WTC11 (cell line): ENCODE data around the gene ZNF467. TPM values are rescaled to one million over a fixed set of nuclear protein-coding genes. Genes with fewer than 3 reads are reported as not detected.

Experiments
- ATAC-seq: fragments of 200-7000 bp; cut with Tn5 transposase; 2 replicates; pipeline ENCODE4 v1.10.0; 2021; ENCODE audit warnings: mild to moderate bottlenecking, moderate library complexity
- CTCF ChIA-PET: fragments of 300-600 bp; sonication (Branson Sonifier 250); formaldehyde crosslinking; loops from one replicate; lab custom pipeline; 2021; ENCODE audit warnings: antibody characterized with exemption; lab: Charles Lee
- POLR2A ChIA-PET: fragments of 350-600 bp; sonication (Branson Sonifier 250); formaldehyde crosslinking; loops from one replicate; lab custom pipeline; 2021; ENCODE audit warnings: antibody characterized with exemption; lab: Charles Lee
- DNase-seq: peaks from one replicate; pipeline ENCODE4 v3.0.0; 2021; ENCODE audit warnings: low spot score
- H3K27ac Mint-ChIP-seq: 2 replicates; pipeline ENCODE4 v1.8.0; 2021; ENCODE audit warnings: mixed read lengths
- H3K27me3 Mint-ChIP-seq: 2 replicates; pipeline ENCODE4 v1.8.0; 2021; ENCODE audit warnings: low read depth, mild to moderate bottlenecking, moderate library complexity, mixed read lengths
- H3K36me3 Mint-ChIP-seq: 2 replicates; pipeline ENCODE4 v1.8.0; 2021; ENCODE audit warnings: mixed read lengths
- H3K4me1 Mint-ChIP-seq: 2 replicates; pipeline ENCODE4 v1.8.0; 2022; ENCODE audit warnings: mixed read lengths
- H3K4me3 Mint-ChIP-seq: 2 replicates; pipeline ENCODE4 v1.8.0; 2021; ENCODE audit warnings: mild to moderate bottlenecking, moderate library complexity, mixed read lengths
- H3K9me3 Mint-ChIP-seq: 2 replicates; pipeline ENCODE4 v1.8.0; 2021; ENCODE audit warnings: mixed read lengths
- ATF1 ChIP-seq: sonication (generic); formaldehyde crosslinking; IDR thresholded peaks from 2 replicates; pipeline ENCODE4 v1.8.1; 2023; ENCODE audit warnings: mild to moderate bottlenecking, moderate library complexity, missing genetic modification reagents
- CBFB ChIP-seq: sonication (generic); formaldehyde crosslinking; IDR thresholded peaks from 2 replicates; pipeline ENCODE4 v1.8.1; 2022; ENCODE audit warnings: mild to moderate bottlenecking, low read depth, missing genetic modification reagents
- ELF4 ChIP-seq: sonication (generic); formaldehyde crosslinking; IDR thresholded peaks from 2 replicates; pipeline ENCODE4 v1.8.1; 2022; ENCODE audit warnings: low read depth, mild to moderate bottlenecking, moderate library complexity, missing genetic modification reagents
- ETV6 ChIP-seq: sonication (generic); formaldehyde crosslinking; IDR thresholded peaks from 2 replicates; pipeline ENCODE4 v1.8.1; 2022; ENCODE audit warnings: mild to moderate bottlenecking, missing genetic modification reagents
- FOXP1 ChIP-seq: sonication (generic); formaldehyde crosslinking; IDR thresholded peaks from 2 replicates; pipeline ENCODE4 v1.8.0; 2022; ENCODE audit warnings: missing genetic modification reagents, mild to moderate bottlenecking, moderate library complexity, borderline replicate concordance
- GABPB1 ChIP-seq: sonication (generic); formaldehyde crosslinking; IDR thresholded peaks from 2 replicates; pipeline ENCODE4 v1.8.1; 2023; ENCODE audit warnings: mild to moderate bottlenecking, missing genetic modification reagents
- MYBL2 ChIP-seq: sonication (generic); formaldehyde crosslinking; IDR thresholded peaks from 2 replicates; pipeline ENCODE4 v1.8.1; 2023; ENCODE audit warnings: mild to moderate bottlenecking, moderate library complexity, missing genetic modification reagents
- NFATC4 ChIP-seq: fragments of 250-450 bp; sonication (Bioruptor Pico); IDR thresholded peaks from 2 replicates; pipeline ENCODE4 v1.9.0; 2021; ENCODE audit warnings: mild to moderate bottlenecking
- NFE2L1 ChIP-seq: sonication (generic); formaldehyde crosslinking; IDR thresholded peaks from 2 replicates; pipeline ENCODE4 v1.8.1; 2023; ENCODE audit warnings: missing genetic modification reagents
- RORB ChIP-seq: fragments of 250-450 bp; sonication (Bioruptor Pico); IDR thresholded peaks from 2 replicates; pipeline ENCODE4 v1.9.0; 2021; ENCODE audit warnings: mild to moderate bottlenecking
- SOX15 ChIP-seq: fragments of 250-450 bp; sonication (Bioruptor Pico); IDR thresholded peaks from 2 replicates; pipeline ENCODE4 v1.9.0; 2021; ENCODE audit warnings: mild to moderate bottlenecking
- ZNF219 ChIP-seq: sonication (generic); formaldehyde crosslinking; IDR thresholded peaks from 2 replicates; pipeline ENCODE4 v1.8.0; 2023; ENCODE audit warnings: missing genetic modification reagents, mild to moderate bottlenecking, borderline replicate concordance
- ZNF232 ChIP-seq: sonication (generic); formaldehyde crosslinking; IDR thresholded peaks from 2 replicates; pipeline ENCODE4 v1.8.0; 2022; ENCODE audit warnings: mild to moderate bottlenecking, missing genetic modification reagents
- ZNF396 ChIP-seq: fragments of 250-450 bp; sonication (Bioruptor Pico); IDR thresholded peaks from 2 replicates; pipeline ENCODE4 v1.8.0; 2021; ENCODE audit warnings: mild to moderate bottlenecking, moderate library complexity, borderline replicate concordance
- ZNF423 ChIP-seq: fragments of 250-450 bp; sonication (Bioruptor Pico); IDR thresholded peaks from 2 replicates; pipeline ENCODE4 v2.1.2; 2022; ENCODE audit warnings: mild to moderate bottlenecking, moderate library complexity
- total RNA-seq: library from RNA; stranded (reverse); gene quantifications from 3 replicates; pipeline ENCODE4 v1.2.3, GENCODE V29; 2021
- TF ChIP-seq, protein P1 (sequence below): sonication (generic); formaldehyde crosslinking; conservative IDR thresholded peaks from 2 replicates; pipeline ENCODE4 v1.8.1; 2023; ENCODE audit warnings: mild to moderate bottlenecking, low read depth, missing genetic modification reagents, moderate library complexity
- TF ChIP-seq, protein P2 (sequence below): sonication (generic); formaldehyde crosslinking; IDR thresholded peaks from 2 replicates; pipeline ENCODE4 v1.8.1; 2023; ENCODE audit warnings: mild to moderate bottlenecking, missing genetic modification reagents, moderate library complexity
- TF ChIP-seq, protein P3 (sequence below): sonication (generic); formaldehyde crosslinking; IDR thresholded peaks from 2 replicates; pipeline ENCODE4 v1.8.0; 2022; ENCODE audit warnings: mild to moderate bottlenecking, missing genetic modification reagents
- TF ChIP-seq, protein P4 (sequence below): fragments of 200-600 bp; IDR thresholded peaks from 2 replicates; pipeline ENCODE4 v1.8.0; 2022; ENCODE audit warnings: antibody characterized with exemption
- TF ChIP-seq, protein P5 (sequence below): sonication (generic); formaldehyde crosslinking; IDR thresholded peaks from 2 replicates; pipeline ENCODE4 v1.8.0; 2022; ENCODE audit warnings: missing genetic modification reagents
- TF ChIP-seq, protein P6 (sequence below): sonication (generic); formaldehyde crosslinking; conservative IDR thresholded peaks from 2 replicates; pipeline ENCODE4 v1.8.1; 2022; ENCODE audit warnings: mild to moderate bottlenecking, missing genetic modification reagents

Gene ZNF467
- total RNA-seq, 1 experiment from 2014 or later = 0.70 TPM

DNA sequence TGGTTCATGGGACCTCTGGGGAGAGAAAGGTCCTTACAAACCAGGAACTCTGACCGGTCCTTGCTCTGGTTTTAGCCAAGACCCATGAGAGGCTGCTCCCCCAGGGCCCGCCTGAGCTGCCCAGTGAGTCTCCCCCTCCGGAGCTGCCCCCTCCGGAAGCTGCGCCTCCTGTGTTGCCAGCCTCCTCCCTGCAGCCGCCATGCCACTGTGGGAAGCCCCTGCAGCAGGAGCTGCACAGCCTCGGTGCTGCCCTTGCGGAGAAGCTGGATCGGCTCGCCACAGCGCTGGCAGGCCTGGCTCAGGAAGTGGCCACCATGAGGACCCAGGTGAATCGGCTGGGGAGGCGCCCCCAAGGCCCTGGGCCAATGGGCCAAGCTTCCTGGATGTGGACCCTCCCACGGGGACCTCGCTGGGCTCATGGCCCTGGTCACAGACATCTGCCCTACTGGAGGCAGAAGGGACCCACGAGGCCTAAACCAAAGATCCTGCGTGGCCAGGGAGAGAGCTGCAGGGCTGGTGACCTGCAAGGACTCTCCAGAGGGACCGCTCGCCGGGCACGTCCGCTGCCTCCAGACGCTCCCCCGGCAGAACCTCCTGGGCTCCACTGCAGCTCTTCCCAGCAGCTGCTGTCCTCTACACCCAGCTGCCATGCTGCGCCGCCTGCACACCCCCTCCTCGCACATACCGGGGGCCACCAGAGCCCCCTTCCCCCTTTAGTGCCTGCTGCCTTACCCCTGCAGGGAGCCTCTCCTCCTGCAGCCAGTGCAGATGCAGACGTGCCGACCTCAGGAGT is 40.1 kb downstream of the ZNF467 start (continued):
- TF ChIP-seq, protein P1, sequence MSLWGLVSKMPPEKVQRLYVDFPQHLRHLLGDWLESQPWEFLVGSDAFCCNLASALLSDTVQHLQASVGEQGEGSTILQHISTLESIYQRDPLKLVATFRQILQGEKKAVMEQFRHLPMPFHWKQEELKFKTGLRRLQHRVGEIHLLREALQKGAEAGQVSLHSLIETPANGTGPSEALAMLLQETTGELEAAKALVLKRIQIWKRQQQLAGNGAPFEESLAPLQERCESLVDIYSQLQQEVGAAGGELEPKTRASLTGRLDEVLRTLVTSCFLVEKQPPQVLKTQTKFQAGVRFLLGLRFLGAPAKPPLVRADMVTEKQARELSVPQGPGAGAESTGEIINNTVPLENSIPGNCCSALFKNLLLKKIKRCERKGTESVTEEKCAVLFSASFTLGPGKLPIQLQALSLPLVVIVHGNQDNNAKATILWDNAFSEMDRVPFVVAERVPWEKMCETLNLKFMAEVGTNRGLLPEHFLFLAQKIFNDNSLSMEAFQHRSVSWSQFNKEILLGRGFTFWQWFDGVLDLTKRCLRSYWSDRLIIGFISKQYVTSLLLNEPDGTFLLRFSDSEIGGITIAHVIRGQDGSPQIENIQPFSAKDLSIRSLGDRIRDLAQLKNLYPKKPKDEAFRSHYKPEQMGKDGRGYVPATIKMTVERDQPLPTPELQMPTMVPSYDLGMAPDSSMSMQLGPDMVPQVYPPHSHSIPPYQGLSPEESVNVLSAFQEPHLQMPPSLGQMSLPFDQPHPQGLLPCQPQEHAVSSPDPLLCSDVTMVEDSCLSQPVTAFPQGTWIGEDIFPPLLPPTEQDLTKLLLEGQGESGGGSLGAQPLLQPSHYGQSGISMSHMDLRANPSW = no peak
- TF ChIP-seq SOX15 (CRISPR knock-in tag) (no peak), RORB (CRISPR knock-in tag) (no peak)
- TF ChIP-seq, protein P2, sequence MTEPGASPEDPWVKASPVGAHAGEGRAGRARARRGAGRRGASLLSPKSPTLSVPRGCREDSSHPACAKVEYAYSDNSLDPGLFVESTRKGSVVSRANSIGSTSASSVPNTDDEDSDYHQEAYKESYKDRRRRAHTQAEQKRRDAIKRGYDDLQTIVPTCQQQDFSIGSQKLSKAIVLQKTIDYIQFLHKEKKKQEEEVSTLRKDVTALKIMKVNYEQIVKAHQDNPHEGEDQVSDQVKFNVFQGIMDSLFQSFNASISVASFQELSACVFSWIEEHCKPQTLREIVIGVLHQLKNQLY (CRISPR knock-in tag) = no peak

DNA sequence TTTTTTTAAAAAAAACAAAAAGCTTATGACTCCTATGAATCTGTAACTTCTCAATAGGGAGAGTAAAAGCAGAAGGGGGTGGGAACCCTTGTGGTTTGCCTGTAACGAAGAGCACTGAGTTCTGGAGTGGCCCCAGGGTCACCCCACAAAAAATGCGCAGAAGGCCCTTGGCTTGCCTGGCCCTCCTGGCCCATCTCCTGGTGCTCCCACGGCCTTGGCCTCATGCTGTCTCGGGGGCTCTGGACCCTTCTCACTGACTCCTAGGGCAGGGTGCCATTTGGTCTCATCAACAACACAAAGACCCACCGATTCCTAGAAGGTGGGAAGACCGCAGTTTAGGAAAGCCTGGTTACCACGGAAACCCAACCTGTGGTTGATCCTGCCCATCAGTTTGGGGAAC is 40.8 kb downstream of the ZNF467 start:
- ATAC-seq = no peak
- POLR2A ChIA-PET = no interaction called here
- Mint-ChIP-seq H3K27ac (no peak overlapping the region), H3K36me3 (peaks cover 6% of the 10 kb centered on the region; the same call in 1 of the 2 replicates), H3K4me1 (no peaks in the 10 kb centered on the region), H3K4me3 (no peak overlapping the region), H3K9me3 (no peaks in the 10 kb centered on the region), H3K27me3 (no peaks in the 10 kb centered on the region)
- no peak for DNase-seq
- TF ChIP-seq GABPB1 (CRISPR knock-in tag) = no peak
- no peak for TF ChIP-seq CBFB (CRISPR knock-in tag)
- no peak for TF ChIP-seq FOXP1
- TF ChIP-seq ZNF232 (CRISPR knock-in tag) = no peak
- TF ChIP-seq ZNF219 = no peak
- TF ChIP-seq ELF4 (CRISPR knock-in tag) = no peak
- TF ChIP-seq, protein P3, sequence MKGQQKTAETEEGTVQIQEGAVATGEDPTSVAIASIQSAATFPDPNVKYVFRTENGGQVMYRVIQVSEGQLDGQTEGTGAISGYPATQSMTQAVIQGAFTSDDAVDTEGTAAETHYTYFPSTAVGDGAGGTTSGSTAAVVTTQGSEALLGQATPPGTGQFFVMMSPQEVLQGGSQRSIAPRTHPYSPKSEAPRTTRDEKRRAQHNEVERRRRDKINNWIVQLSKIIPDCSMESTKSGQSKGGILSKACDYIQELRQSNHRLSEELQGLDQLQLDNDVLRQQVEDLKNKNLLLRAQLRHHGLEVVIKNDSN (CRISPR knock-in tag) = no peak
- no peak for TF ChIP-seq MYBL2 (CRISPR knock-in tag)
- TF ChIP-seq, protein P4, sequence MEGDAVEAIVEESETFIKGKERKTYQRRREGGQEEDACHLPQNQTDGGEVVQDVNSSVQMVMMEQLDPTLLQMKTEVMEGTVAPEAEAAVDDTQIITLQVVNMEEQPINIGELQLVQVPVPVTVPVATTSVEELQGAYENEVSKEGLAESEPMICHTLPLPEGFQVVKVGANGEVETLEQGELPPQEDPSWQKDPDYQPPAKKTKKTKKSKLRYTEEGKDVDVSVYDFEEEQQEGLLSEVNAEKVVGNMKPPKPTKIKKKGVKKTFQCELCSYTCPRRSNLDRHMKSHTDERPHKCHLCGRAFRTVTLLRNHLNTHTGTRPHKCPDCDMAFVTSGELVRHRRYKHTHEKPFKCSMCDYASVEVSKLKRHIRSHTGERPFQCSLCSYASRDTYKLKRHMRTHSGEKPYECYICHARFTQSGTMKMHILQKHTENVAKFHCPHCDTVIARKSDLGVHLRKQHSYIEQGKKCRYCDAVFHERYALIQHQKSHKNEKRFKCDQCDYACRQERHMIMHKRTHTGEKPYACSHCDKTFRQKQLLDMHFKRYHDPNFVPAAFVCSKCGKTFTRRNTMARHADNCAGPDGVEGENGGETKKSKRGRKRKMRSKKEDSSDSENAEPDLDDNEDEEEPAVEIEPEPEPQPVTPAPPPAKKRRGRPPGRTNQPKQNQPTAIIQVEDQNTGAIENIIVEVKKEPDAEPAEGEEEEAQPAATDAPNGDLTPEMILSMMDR = no peak
- no peak for TF ChIP-seq NFATC4 (CRISPR knock-in tag)
- no peak for TF ChIP-seq ZNF423 (CRISPR knock-in tag)
- TF ChIP-seq SOX15 (CRISPR knock-in tag) = no peak
- TF ChIP-seq ZNF396 (CRISPR knock-in tag) = no peak
- no peak for TF ChIP-seq NFE2L1 (CRISPR knock-in tag)
- TF ChIP-seq, protein P5, sequence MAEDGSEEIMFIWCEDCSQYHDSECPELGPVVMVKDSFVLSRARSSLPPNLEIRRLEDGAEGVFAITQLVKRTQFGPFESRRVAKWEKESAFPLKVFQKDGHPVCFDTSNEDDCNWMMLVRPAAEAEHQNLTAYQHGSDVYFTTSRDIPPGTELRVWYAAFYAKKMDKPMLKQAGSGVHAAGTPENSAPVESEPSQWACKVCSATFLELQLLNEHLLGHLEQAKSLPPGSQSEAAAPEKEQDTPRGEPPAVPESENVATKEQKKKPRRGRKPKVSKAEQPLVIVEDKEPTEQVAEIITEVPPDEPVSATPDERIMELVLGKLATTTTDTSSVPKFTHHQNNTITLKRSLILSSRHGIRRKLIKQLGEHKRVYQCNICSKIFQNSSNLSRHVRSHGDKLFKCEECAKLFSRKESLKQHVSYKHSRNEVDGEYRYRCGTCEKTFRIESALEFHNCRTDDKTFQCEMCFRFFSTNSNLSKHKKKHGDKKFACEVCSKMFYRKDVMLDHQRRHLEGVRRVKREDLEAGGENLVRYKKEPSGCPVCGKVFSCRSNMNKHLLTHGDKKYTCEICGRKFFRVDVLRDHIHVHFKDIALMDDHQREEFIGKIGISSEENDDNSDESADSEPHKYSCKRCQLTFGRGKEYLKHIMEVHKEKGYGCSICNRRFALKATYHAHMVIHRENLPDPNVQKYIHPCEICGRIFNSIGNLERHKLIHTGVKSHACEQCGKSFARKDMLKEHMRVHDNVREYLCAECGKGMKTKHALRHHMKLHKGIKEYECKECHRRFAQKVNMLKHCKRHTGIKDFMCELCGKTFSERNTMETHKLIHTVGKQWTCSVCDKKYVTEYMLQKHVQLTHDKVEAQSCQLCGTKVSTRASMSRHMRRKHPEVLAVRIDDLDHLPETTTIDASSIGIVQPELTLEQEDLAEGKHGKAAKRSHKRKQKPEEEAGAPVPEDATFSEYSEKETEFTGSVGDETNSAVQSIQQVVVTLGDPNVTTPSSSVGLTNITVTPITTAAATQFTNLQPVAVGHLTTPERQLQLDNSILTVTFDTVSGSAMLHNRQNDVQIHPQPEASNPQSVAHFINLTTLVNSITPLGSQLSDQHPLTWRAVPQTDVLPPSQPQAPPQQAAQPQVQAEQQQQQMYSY = no peak
- TF ChIP-seq, protein P6, sequence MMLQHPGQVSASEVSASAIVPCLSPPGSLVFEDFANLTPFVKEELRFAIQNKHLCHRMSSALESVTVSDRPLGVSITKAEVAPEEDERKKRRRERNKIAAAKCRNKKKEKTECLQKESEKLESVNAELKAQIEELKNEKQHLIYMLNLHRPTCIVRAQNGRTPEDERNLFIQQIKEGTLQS (CRISPR knock-in tag) = no peak
- no peak for TF ChIP-seq ATF1
- TF ChIP-seq ETV6 = no peak
- CTCF ChIA-PET = interaction anchor here (1.5 to 2.9 kb wide), 2 partner anchors 10 to 70 kb away, joined by 4 to 18 read pairs; no protein-coding TSS in a partner anchor
